ENCODE measurements around the gene CHRM1. TPM values are rescaled to one million over a fixed set of nuclear protein-coding genes. Genes with fewer than 3 reads are reported as not detected.

The CHRM1 gene
- total RNA-seq, 1 donor from 2014 or later, result not detected

- DNase-seq (ENCODE audit: low read depth), result no peak
Measured at GRCh38 chr11:62911137-62912130, 9.7 kb downstream of the CHRM1 start.

GRCh38 chr11:62910141-62910882 lies 10.9 kb downstream of the CHRM1 start:
- no peak overlapping the region for H3K4me3 ChIP-seq (ENCODE audit: low read depth, low read length)
- TF ChIP-seq, protein P1, sequence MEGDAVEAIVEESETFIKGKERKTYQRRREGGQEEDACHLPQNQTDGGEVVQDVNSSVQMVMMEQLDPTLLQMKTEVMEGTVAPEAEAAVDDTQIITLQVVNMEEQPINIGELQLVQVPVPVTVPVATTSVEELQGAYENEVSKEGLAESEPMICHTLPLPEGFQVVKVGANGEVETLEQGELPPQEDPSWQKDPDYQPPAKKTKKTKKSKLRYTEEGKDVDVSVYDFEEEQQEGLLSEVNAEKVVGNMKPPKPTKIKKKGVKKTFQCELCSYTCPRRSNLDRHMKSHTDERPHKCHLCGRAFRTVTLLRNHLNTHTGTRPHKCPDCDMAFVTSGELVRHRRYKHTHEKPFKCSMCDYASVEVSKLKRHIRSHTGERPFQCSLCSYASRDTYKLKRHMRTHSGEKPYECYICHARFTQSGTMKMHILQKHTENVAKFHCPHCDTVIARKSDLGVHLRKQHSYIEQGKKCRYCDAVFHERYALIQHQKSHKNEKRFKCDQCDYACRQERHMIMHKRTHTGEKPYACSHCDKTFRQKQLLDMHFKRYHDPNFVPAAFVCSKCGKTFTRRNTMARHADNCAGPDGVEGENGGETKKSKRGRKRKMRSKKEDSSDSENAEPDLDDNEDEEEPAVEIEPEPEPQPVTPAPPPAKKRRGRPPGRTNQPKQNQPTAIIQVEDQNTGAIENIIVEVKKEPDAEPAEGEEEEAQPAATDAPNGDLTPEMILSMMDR (conservative IDR thresholded peaks at IDR 0.05; ENCODE audit: low read depth, low read length), result no peak

More at GRCh38 chr11:62911137-62912130, 9.7 kb downstream of the CHRM1 start:
- TF ChIP-seq, protein P1 (conservative IDR thresholded peaks at IDR 0.05; ENCODE audit: low read depth, low read length), result no peak
- no peak overlapping the region for H3K4me3 ChIP-seq (ENCODE audit: low read depth, low read length)

DNA sequence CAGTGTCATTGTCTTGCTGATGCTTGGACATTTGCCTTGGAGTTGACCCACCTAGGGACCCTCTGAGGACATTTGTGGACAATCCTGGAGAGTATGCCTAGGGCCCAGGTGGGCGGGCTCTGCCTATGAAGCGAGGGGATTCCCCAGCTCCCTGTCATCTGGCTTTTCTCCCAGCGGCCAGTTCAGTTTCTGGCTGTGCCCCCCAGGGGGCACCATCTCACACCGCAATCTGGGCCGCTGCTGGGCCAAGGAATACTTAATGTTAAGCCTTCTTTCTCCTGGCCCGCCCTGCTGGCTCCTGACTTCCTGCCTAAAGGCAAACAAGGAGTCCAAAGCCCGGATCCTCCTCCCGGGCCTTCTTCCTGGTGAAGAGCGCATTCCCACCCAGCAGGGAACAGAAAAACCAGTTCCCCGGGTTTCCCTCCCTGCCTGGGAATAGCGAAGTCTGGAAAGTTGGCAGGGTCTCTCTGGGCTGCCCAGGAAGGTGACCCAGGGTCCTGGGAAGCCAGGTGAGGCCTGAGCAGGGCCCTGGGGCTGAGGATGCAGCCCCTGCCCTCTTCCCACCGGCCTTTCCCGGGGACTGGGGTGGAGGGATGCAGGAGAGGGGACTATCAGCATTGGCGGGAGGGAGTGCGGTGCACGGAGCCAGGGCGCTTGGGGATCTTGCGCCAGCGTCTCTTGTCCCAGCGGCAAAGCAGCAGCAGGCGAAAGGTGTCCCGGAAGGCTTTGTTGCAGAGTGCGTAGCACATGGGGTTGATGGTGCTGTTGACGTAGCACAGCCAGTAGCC lies 11.9 kb downstream of the CHRM1 start:
- DNase-seq (ENCODE audit: low read depth), result no peak

More at GRCh38 chr11:62910141-62910882, 10.9 kb downstream of the CHRM1 start:
- no peak for DNase-seq (ENCODE audit: low read depth)

GRCh38 chr11:62908468-62909072 lies 12.6 kb downstream of the CHRM1 start:
- no peak for DNase-seq (ENCODE audit: low read depth)
- TF ChIP-seq, protein P1 (conservative IDR thresholded peaks at IDR 0.05; ENCODE audit: low read depth, low read length), result no peak
- H3K4me3 ChIP-seq (ENCODE audit: low read depth, low read length), result no peak overlapping the region

More for the DNA sequence above, 11.9 kb downstream of the CHRM1 start:
- H3K4me3 ChIP-seq (ENCODE audit: low read depth, low read length), result no peak overlapping the region
- TF ChIP-seq, protein P1 (conservative IDR thresholded peaks at IDR 0.05; ENCODE audit: low read depth, low read length), result peak; percentile 83

DNA sequence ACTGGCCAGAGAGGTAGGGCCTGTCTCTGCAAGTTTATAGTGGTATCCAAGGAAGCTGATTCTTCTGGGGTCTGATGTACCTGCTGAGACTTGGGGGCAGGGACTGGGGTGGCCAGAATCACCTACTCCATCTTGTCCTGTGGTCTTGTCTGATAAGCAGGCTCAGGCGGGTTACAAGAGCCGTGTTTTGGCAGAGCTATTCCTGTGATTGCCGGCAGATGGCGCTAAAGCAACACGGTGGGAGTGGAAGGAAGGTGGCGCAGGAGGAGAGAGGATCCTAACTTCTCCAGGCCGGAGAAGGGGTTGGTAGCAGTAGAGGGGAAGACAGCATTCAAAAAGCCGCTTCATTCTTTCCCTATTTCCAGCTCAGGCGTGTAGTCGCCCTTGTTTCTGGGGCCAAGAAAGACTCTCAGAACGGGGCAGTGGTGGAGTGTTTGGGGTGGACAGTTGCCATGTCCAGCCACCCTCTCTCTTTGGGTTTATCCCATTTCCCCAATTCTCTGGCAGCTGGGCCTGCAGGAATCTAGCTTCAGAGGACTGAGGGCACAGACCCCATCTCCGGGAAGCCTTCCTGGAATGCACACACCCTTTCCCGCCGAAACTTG lies 15.1 kb downstream of the CHRM1 start:
- no peak for DNase-seq (ENCODE audit: low read depth)
- no peak overlapping the region for H3K4me3 ChIP-seq (ENCODE audit: low read depth, low read length)
- TF ChIP-seq, protein P1 (conservative IDR thresholded peaks at IDR 0.05; ENCODE audit: low read depth, low read length), result peak; percentile 100

GRCh38 chr11:62905296-62905695 lies 15.9 kb downstream of the CHRM1 start:
- TF ChIP-seq, protein P1 (conservative IDR thresholded peaks at IDR 0.05; ENCODE audit: low read depth, low read length), result no peak
- no peak overlapping the region for H3K4me3 ChIP-seq (ENCODE audit: low read depth, low read length)
- DNase-seq (ENCODE audit: low read depth), result no peak
